Activated B cell treated with CpG ODN at 0.5 μM for 24 hours (primary cell): ENCODE measurements around the gene ARL15. TPM values are rescaled to one million over a fixed set of nuclear protein-coding genes. Genes with fewer than 3 reads are reported as not detected.

ENCODE experiments used
- ATAC-seq: fragments of 200-7000 bp; cut with Tn5 transposase; one replicate; pipeline ENCODE4 v1.10.0; 2021; ENCODE audit warnings: low read depth, mild to moderate bottlenecking, moderate library complexity
- CTCF ChIA-PET: fragments of 350-600 bp; sonication (Branson Sonifier 250); formaldehyde crosslinking; loops from one replicate; lab custom pipeline; 2021; ENCODE audit warnings: antibody characterized with exemption; lab: Charles Lee
- POLR2A ChIA-PET: fragments of 350-600 bp; sonication (Branson Sonifier 250); formaldehyde crosslinking; loops from one replicate; lab custom pipeline; 2021; ENCODE audit warnings: antibody characterized with exemption; lab: Charles Lee
- DNase-seq: peaks from one replicate; pipeline ENCODE4 v3.0.0; 2022
- H3K27ac Mint-ChIP-seq: one replicate; pipeline ENCODE4 v1.8.0; 2020; ENCODE audit warnings: mixed read lengths
- H3K27me3 Mint-ChIP-seq: one replicate; pipeline ENCODE4 v1.8.0; 2021; ENCODE audit warnings: mixed read lengths
- H3K36me3 Mint-ChIP-seq: one replicate; pipeline ENCODE4 v1.8.0; 2021; ENCODE audit warnings: low read depth, mixed read lengths
- H3K4me1 Mint-ChIP-seq: one replicate; pipeline ENCODE4 v1.8.0; 2021; ENCODE audit warnings: mixed read lengths
- H3K4me3 Mint-ChIP-seq: one replicate; pipeline ENCODE4 v1.8.0; 2020; ENCODE audit warnings: mild to moderate bottlenecking, mixed read lengths
- H3K9me3 Mint-ChIP-seq: one replicate; pipeline ENCODE4 v1.8.0; 2020; ENCODE audit warnings: mixed read lengths
- CTCF ChIP-seq: fragments of 200-600 bp; IDR thresholded peaks from one replicate; pipeline ENCODE4 v1.8.0; 2022; ENCODE audit warnings: antibody characterized with exemption, mild to moderate bottlenecking
- intact Hi-C: fragments of 100-400 bp; cut with micrococcal nuclease; formaldehyde crosslinking; loops from one replicate; pipeline ENCODE4 v1.15.1; 2024
- total RNA-seq: library from RNA; stranded (reverse); gene quantifications from 2 replicates; pipeline ENCODE4 v1.2.3, GENCODE V29; 2022

ARL15 gene
- total RNA-seq, 1 donor from 2014 or later, result 17.5 TPM

- DNase-seq (no peak), ATAC-seq (no peak)
- no peak for TF ChIP-seq CTCF
- peaks cover 6% of the 10 kb centered on the region for H3K9me3 Mint-ChIP-seq
- no peak overlapping the region for H3K27ac Mint-ChIP-seq
- H3K4me1 Mint-ChIP-seq, result peaks cover 20% of the 10 kb centered on the region
- ChIA-PET CTCF (no interaction called here), POLR2A (no interaction called here)
- intact Hi-C loops, result no loop called here
- H3K4me3 Mint-ChIP-seq, result no peak overlapping the region
- H3K27me3 Mint-ChIP-seq, result no peaks in the 10 kb centered on the region
- H3K36me3 Mint-ChIP-seq, result peaks cover 2% of the 10 kb centered on the region
Observed at GRCh38 chr5:54288568-54289217, 21.7 kb downstream of the ARL15 start.

GRCh38 chr5:54285686-54286085 is 24.7 kb downstream of the ARL15 start:
- Mint-ChIP-seq H3K27me3 (no peaks in the 10 kb centered on the region), H3K4me3 (no peak overlapping the region), H3K27ac (no peak overlapping the region), H3K9me3 (peaks cover 8% of the 10 kb centered on the region), H3K36me3 (peaks cover 6% of the 10 kb centered on the region), H3K4me1 (peaks cover 9% of the 10 kb centered on the region)
- ATAC-seq (no peak), DNase-seq (no peak)
- ChIA-PET CTCF (no interaction called here), POLR2A (no interaction called here)
- no peak for TF ChIP-seq CTCF
- intact Hi-C loops, result no loop called here

GRCh38 chr5:54284586-54284985 is 25.8 kb downstream of the ARL15 start:
- no peak for DNase-seq
- CTCF ChIA-PET, result no interaction called here

GRCh38 chr5:54282876-54283275 is 27.5 kb downstream of the ARL15 start:
- Mint-ChIP-seq H3K27me3 (no peaks in the 10 kb centered on the region), H3K27ac (no peak overlapping the region), H3K36me3 (peaks cover 23% of the 10 kb centered on the region), H3K4me3 (no peak overlapping the region), H3K9me3 (peaks cover 5% of the 10 kb centered on the region), H3K4me1 (peaks cover 2% of the 10 kb centered on the region)
- no peak for DNase-seq
- TF ChIP-seq CTCF, result no peak
- ChIA-PET CTCF (no interaction called here), POLR2A (no interaction called here)
- ATAC-seq, result no peak
- intact Hi-C loops, result no loop called here

More at GRCh38 chr5:54284586-54284985, 25.8 kb downstream of the ARL15 start:
- intact Hi-C loops, result no loop called here
- Mint-ChIP-seq H3K4me3 (no peak overlapping the region), H3K27me3 (no peaks in the 10 kb centered on the region), H3K9me3 (peaks cover 9% of the 10 kb centered on the region), H3K4me1 (peaks cover 2% of the 10 kb centered on the region), H3K27ac (no peak overlapping the region), H3K36me3 (peaks cover 15% of the 10 kb centered on the region)
- POLR2A ChIA-PET, result no interaction called here
- no peak for ATAC-seq
- no peak for TF ChIP-seq CTCF

- Mint-ChIP-seq H3K27me3 (no peaks in the 10 kb centered on the region), H3K4me3 (no peak overlapping the region), H3K27ac (no peak overlapping the region), H3K36me3 (peaks cover 24% of the 10 kb centered on the region), H3K4me1 (peaks cover 2% of the 10 kb centered on the region), H3K9me3 (peaks cover 5% of the 10 kb centered on the region)
- intact Hi-C loops, result no loop called here
- DNase-seq (no peak), ATAC-seq (no peak)
- POLR2A ChIA-PET, result no interaction called here
- CTCF ChIA-PET, result no interaction called here
- no peak for TF ChIP-seq CTCF
Observed at GRCh38 chr5:54281960-54282692, 28.2 kb downstream of the ARL15 start.
